Measurements from ENCODE around the gene AJAP1.

AJAP1 gene

GRCh38 chr1:4690951-4691675 is 36.7 kb downstream of the AJAP1 start:
- no peak for TF ChIP-seq GATA2 (IDR thresholded peaks at IDR 0.05; ENCODE audit: low read depth, low read length)
- no peak for TF ChIP-seq GATA3 (IDR thresholded peaks at IDR 0.05; ENCODE audit: low read depth, low read length)

- no peak for TF ChIP-seq GATA2 (IDR thresholded peaks at IDR 0.05; ENCODE audit: low read depth, low read length)
- TF ChIP-seq GATA3 (IDR thresholded peaks at IDR 0.05; ENCODE audit: low read depth, low read length), result no peak
Measured at GRCh38 chr1:4691766-4692405, 37.5 kb downstream of the AJAP1 start.

GRCh38 chr1:4692437-4692836 is 38.0 kb downstream of the AJAP1 start:
- TF ChIP-seq GATA3 (IDR thresholded peaks at IDR 0.05; ENCODE audit: low read depth, low read length) (no peak), GATA2 (IDR thresholded peaks at IDR 0.05; ENCODE audit: low read depth, low read length) (no peak)

- TF ChIP-seq GATA3 (IDR thresholded peaks at IDR 0.05; ENCODE audit: low read depth, low read length) (no peak), GATA2 (IDR thresholded peaks at IDR 0.05; ENCODE audit: low read depth, low read length) (no peak)
Measured at GRCh38 chr1:4693331-4693730, 38.9 kb downstream of the AJAP1 start.

GRCh38 chr1:4693891-4694290 is 39.5 kb downstream of the AJAP1 start:
- TF ChIP-seq GATA3 (IDR thresholded peaks at IDR 0.05; ENCODE audit: low read depth, low read length) (no peak), GATA2 (IDR thresholded peaks at IDR 0.05; ENCODE audit: low read depth, low read length) (no peak)

GRCh38 chr1:4694492-4694891 is 40.1 kb downstream of the AJAP1 start:
- TF ChIP-seq GATA3 (IDR thresholded peaks at IDR 0.05; ENCODE audit: low read depth, low read length), result no peak
- TF ChIP-seq GATA2 (IDR thresholded peaks at IDR 0.05; ENCODE audit: low read depth, low read length), result no peak

- TF ChIP-seq GATA3 (IDR thresholded peaks at IDR 0.05; ENCODE audit: low read depth, low read length) (no peak), GATA2 (IDR thresholded peaks at IDR 0.05; ENCODE audit: low read depth, low read length) (no peak)
Measured at GRCh38 chr1:4695241-4695640, 40.8 kb downstream of the AJAP1 start.

DNA sequence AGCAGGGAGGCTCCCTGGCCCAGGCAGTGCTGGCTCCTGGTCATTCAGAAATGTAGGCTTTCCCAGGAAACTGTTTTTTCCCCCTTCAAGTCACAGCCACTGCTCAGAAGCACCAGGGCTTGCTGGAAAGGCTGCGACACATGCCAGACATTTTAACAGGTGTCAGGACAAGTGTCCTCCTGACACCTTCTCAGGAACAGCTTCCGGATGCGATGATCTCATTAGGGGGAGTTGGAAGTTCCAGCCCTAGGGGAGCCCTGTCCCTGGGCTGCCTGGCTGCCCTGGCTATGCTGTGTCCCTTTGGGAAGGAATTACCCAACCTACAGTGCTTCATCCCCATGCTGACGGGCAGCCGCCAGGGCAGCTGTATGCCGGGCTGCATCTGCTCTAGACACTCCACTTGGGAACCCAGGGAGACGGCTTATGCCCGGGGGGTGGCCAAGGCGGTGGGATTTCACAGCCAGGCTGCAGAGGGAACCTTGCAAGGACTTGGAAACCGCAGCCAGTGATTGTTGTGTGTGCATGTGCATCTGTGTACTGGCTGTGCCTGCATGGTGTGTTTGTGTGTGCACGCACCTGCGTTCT is 41.8 kb downstream of the AJAP1 start:
- TF ChIP-seq GATA3 (IDR thresholded peaks at IDR 0.05; ENCODE audit: low read depth, low read length) (no peak), GATA2 (IDR thresholded peaks at IDR 0.05; ENCODE audit: low read depth, low read length) (no peak)

GRCh38 chr1:4696753-4697152 is 42.3 kb downstream of the AJAP1 start:
- TF ChIP-seq GATA3 (IDR thresholded peaks at IDR 0.05; ENCODE audit: low read depth, low read length), result no peak
- TF ChIP-seq GATA2 (IDR thresholded peaks at IDR 0.05; ENCODE audit: low read depth, low read length), result no peak

DNA sequence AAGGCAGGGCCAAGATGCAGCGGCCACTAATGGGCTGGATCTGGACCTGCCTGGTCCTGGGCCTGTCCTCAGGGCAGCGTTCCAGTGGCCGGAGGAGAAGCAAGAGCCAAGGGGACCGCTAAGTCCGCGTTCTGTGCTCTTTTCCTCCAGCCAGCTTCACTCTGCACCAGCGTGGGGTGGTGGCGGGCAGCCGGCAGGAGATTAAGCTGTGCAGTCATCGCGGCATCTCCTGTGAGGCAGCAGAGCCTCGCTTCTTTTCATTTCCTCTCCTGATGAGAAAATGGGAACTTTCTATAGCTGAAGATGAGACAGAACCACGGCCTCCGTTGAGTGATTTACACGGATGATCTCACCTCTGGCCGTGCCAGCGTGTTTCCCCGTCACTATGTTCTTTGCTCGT is 43.4 kb downstream of the AJAP1 start:
- TF ChIP-seq GATA2 (IDR thresholded peaks at IDR 0.05; ENCODE audit: low read depth, low read length), result no peak
- no peak for TF ChIP-seq GATA3 (IDR thresholded peaks at IDR 0.05; ENCODE audit: low read depth, low read length)

DNA sequence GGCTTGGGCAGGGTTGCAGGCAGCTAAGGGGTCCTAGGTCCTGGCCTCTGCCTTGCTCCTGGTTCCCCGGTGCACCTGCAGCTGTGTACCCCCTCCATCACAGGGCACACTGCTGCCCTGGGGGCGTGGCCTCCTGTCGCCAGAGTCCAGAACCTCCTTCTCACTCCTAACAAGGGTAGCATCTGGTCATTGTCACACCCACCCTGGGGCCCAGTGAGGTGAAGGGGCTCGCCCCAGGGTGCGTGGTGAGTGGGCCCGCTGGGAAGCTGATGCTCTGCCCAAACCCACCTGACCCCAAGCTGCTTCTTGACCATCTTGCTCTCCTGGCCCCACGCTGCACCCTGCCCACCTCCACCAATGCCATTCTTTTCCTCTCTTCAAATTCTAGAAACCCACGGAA is 44.5 kb downstream of the AJAP1 start:
- TF ChIP-seq GATA3 (IDR thresholded peaks at IDR 0.05; ENCODE audit: low read depth, low read length) (no peak), GATA2 (IDR thresholded peaks at IDR 0.05; ENCODE audit: low read depth, low read length) (no peak)

GRCh38 chr1:4699376-4700301 is 45.2 kb downstream of the AJAP1 start:
- TF ChIP-seq GATA3 (IDR thresholded peaks at IDR 0.05; ENCODE audit: low read depth, low read length) (no peak), GATA2 (IDR thresholded peaks at IDR 0.05; ENCODE audit: low read depth, low read length) (no peak)

DNA sequence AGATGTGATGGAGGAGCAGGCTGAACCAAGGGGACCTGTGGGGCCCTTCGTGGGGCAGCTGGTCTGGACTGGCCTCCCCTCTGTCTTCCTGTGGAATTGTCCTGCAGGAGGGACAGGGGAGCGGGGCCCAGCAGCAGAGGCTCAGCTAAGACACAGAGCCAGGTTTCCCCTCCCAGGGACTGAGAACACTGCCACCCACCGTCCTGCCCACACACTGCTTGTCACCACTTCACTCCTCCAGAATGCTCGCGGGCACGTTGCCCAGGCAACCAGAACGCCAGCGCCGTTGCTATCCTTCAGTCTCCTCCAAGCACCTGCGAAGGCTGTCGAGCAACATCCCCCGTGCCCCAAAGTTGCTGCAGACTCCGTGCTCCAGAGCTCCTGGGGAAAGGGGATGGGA is 46.4 kb downstream of the AJAP1 start:
- TF ChIP-seq GATA2 (IDR thresholded peaks at IDR 0.05; ENCODE audit: low read depth, low read length) (no peak), GATA3 (IDR thresholded peaks at IDR 0.05; ENCODE audit: low read depth, low read length) (no peak)

DNA sequence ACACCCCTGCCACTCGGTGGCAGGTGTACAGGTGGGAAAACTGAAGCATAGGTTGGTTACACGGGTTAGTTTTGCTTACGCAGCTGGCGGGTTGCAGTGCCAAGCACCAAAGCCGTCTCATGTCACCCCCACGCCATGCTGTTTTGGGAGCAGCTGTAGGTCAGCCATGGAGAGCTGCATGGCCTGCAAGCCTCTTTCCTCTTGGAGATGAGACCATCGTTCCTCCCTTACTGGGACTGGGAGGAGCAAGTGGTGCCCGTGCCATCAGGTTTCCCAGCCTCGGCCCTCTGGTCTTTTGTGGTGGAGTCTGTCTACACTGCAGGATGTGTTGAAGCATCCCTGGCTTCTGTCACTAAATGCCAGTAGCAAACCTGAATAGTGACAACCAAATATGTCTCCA is 46.9 kb downstream of the AJAP1 start:
- no peak for TF ChIP-seq GATA3 (IDR thresholded peaks at IDR 0.05; ENCODE audit: low read depth, low read length)
- TF ChIP-seq GATA2 (IDR thresholded peaks at IDR 0.05; ENCODE audit: low read depth, low read length), result no peak
